ENCODE measurements around the gene MEIOB.

MEIOB gene

GRCh38 chr16:1784977-1785845, 86.8 kb downstream of the MEIOB start:
- no peak for DNase-seq
